GM19397 (cell line): ENCODE data around the gene NHEJ1.

ENCODE experiments used
- ATAC-seq: cut with Tn5 transposase; IDR thresholded peaks from one replicate; pipeline ENCODE4 v1.9.1; 2021; ENCODE audit warnings: mild to moderate bottlenecking, moderate library complexity; ENCODE audit not compliant: unreplicated experiment

The NHEJ1 gene

GRCh38 chr2:219059725-219060682, 100.6 kb downstream of the NHEJ1 start:
- ATAC-seq: no peak

GRCh38 chr2:219059375-219059724, 101.3 kb downstream of the NHEJ1 start:
- no peak for ATAC-seq

- no peak for ATAC-seq
Observed at GRCh38 chr2:219058541-219059374, 101.9 kb downstream of the NHEJ1 start.

- peak; percentile 89 for ATAC-seq
Observed at GRCh38 chr2:219057709-219058540, 102.7 kb downstream of the NHEJ1 start.

GRCh38 chr2:219056896-219057708, 103.5 kb downstream of the NHEJ1 start:
- ATAC-seq: no peak

- ATAC-seq: no peak
Observed at GRCh38 chr2:219056176-219056895, 104.3 kb downstream of the NHEJ1 start.

GRCh38 chr2:219054956-219055903, 105.4 kb downstream of the NHEJ1 start:
- no peak for ATAC-seq

GRCh38 chr2:219049282-219049681, 111.3 kb downstream of the NHEJ1 start:
- ATAC-seq: no peak

GRCh38 chr2:219045937-219046550, 114.6 kb downstream of the NHEJ1 start:
- ATAC-seq: no peak

- ATAC-seq: no peak
Observed at GRCh38 chr2:219042750-219043149, 117.9 kb downstream of the NHEJ1 start.

GRCh38 chr2:219042157-219042556, 118.5 kb downstream of the NHEJ1 start:
- no peak for ATAC-seq

GRCh38 chr2:219041252-219041651, 119.4 kb downstream of the NHEJ1 start, which contains the start of gene CFAP65:
TSS of gene CFAP65 (minus strand) at chr2:219041516. CDS start at chr2:219039048, 2,468 bp downstream.
- ATAC-seq: no peak

- ATAC-seq: no peak
Observed at GRCh38 chr2:219038600-219038999, 122.0 kb downstream of the NHEJ1 start.

- ATAC-seq: no peak
Observed at GRCh38 chr2:219037783-219038499, 122.7 kb downstream of the NHEJ1 start.

GRCh38 chr2:219035942-219036341, 124.7 kb downstream of the NHEJ1 start:
- ATAC-seq: no peak

GRCh38 chr2:219034823-219035222, 125.8 kb downstream of the NHEJ1 start:
- ATAC-seq: no peak
